Dermis blood vessel endothelial cell (primary cell): ENCODE results near the gene PRND. TPM values are rescaled to one million over a fixed set of nuclear protein-coding genes. Genes with fewer than 3 reads are reported as not detected.
A peak's percentile ranks its signal among the peaks of the same experiment; 100 is the strongest.
"Not testable (repeated sequence)": the region's sequence is repeated elsewhere in the genome, so short reads cannot be mapped to it uniquely, and the experiment has no call there.

Source experiments
- DNase-seq: peaks from one replicate; pipeline ENCODE4 v3.0.0; 2010
- total RNA-seq: library from RNA; depleted of rRNA; stranded (reverse); fragments of >200 nt; gene quantifications from 2 replicates; pipeline ENCODE4 v1.2.3, GENCODE V29; 2014

Gene PRND
- total RNA-seq, 1 donor from 2014 or later = 2.2 TPM

- peak; percentile 70 for DNase-seq
Measured at GRCh38 chr20:4740774-4741431, 19.2 kb downstream of the PRND start.

GRCh38 chr20:4748847-4749246, 27.1 kb downstream of the PRND start:
- peak; percentile 73 for DNase-seq

- no peak for DNase-seq
Measured at GRCh38 chr20:4749326-4749725, 27.6 kb downstream of the PRND start.

GRCh38 chr20:4750381-4750780, 28.7 kb downstream of the PRND start:
- DNase-seq = no peak

GRCh38 chr20:4759100-4759884, 37.6 kb downstream of the PRND start:
- not testable (repeated sequence) for DNase-seq

- DNase-seq = no peak
Measured at GRCh38 chr20:4763261-4763660, 41.6 kb downstream of the PRND start.

GRCh38 chr20:4763723-4764510, 42.2 kb downstream of the PRND start:
- DNase-seq = no peak

- no peak for DNase-seq
Measured at GRCh38 chr20:4764805-4765204, 43.1 kb downstream of the PRND start.

GRCh38 chr20:4765681-4766080, 44.0 kb downstream of the PRND start:
- no peak for DNase-seq

- no peak for DNase-seq
Measured at GRCh38 chr20:4766631-4767030, 44.9 kb downstream of the PRND start.

- no peak for DNase-seq
Measured at GRCh38 chr20:4767084-4767483, 45.4 kb downstream of the PRND start.

GRCh38 chr20:4769328-4769727, 47.6 kb downstream of the PRND start:
- DNase-seq = no peak

GRCh38 chr20:4770026-4770425, 48.3 kb downstream of the PRND start:
- no peak for DNase-seq

- DNase-seq = no peak
Measured at GRCh38 chr20:4771004-4771403, 49.3 kb downstream of the PRND start.

GRCh38 chr20:4772132-4772531, 50.4 kb downstream of the PRND start:
- DNase-seq = no peak

GRCh38 chr20:4773014-4773413, 51.3 kb downstream of the PRND start:
- not testable (repeated sequence) for DNase-seq

GRCh38 chr20:4773736-4774135, 52.0 kb downstream of the PRND start:
- DNase-seq = no peak

GRCh38 chr20:4774207-4774606, 52.5 kb downstream of the PRND start:
- DNase-seq = no peak

- DNase-seq = no peak
Measured at GRCh38 chr20:4775322-4776078, 53.8 kb downstream of the PRND start.

GRCh38 chr20:4776079-4776630, 54.4 kb downstream of the PRND start:
- DNase-seq = no peak
